Mucosa of descending colon (tissue), 3 donors: ENCODE results near the gene NUMB. TPM values are rescaled to one million over a fixed set of nuclear protein-coding genes. Genes with fewer than 3 reads are reported as not detected.

Experiments used
- ATAC-seq: fragments of 200-7000 bp; cut with Tn5 transposase; one replicate; pipeline ENCODE4 v1.9.1; 2020; ENCODE audit warnings: mild to moderate bottlenecking, moderate library complexity
- DNase-seq, 3 donors: peaks; one replicate each; pipeline ENCODE4 v3.0.0-alpha.2; 2020
- H3K36me3 ChIP-seq: fragments of 200-600 bp; one replicate; pipeline ENCODE4 v1.8.0; 2021; ENCODE audit warnings: low read depth, mild to moderate bottlenecking
- H3K4me1 ChIP-seq: fragments of 200-600 bp; one replicate; pipeline ENCODE4 v1.8.0; 2021; ENCODE audit warnings: low read depth, mild to moderate bottlenecking
- H3K4me3 ChIP-seq: fragments of 200-600 bp; one replicate; pipeline ENCODE4 v1.8.0; 2021; ENCODE audit warnings: mild to moderate bottlenecking
- H3K9me3 ChIP-seq: fragments of 200-600 bp; one replicate; pipeline ENCODE4 v1.8.0; 2021; ENCODE audit warnings: mild to moderate bottlenecking
- CTCF ChIP-seq: fragments of 200-600 bp; IDR thresholded peaks from one replicate; pipeline ENCODE4 v1.8.0; 2022; ENCODE audit warnings: antibody characterized with exemption, mild to moderate bottlenecking
- intact Hi-C, 2 donors: fragments of 100-400 bp; cut with DNase I in 1 of 2; cut with micrococcal nuclease in 1 of 2; formaldehyde crosslinking; loops; one replicate each; pipeline versions ENCODE4 v1.11.0 to v1.11.1; 2022; cut with DNase I, micrococcal nuclease
- total RNA-seq, 3 donors: library from RNA; stranded (reverse); fragmentation: NEBNext Ultra II Directional in 2 of 3; extraction: Animal tissue kit (Norgen Biotek cat#: 25700) in 2 of 3; gene quantifications; one replicate each; pipeline versions ENCODE4 v1.2.1 to v1.2.4, GENCODE V29; 2021 to 2023
- donor health status: DM: no; HTN: no; CAD: no; lungs with moderate emphysema.
- donor health status: DM: no; HTN: no; CAD: no.
- donor health status: DM: no; HTN: yes; CAD: no.

Gene NUMB
- total RNA-seq, 3 donors from 2014 or later: 98.5 to 115 (median 112) TPM

DNA sequence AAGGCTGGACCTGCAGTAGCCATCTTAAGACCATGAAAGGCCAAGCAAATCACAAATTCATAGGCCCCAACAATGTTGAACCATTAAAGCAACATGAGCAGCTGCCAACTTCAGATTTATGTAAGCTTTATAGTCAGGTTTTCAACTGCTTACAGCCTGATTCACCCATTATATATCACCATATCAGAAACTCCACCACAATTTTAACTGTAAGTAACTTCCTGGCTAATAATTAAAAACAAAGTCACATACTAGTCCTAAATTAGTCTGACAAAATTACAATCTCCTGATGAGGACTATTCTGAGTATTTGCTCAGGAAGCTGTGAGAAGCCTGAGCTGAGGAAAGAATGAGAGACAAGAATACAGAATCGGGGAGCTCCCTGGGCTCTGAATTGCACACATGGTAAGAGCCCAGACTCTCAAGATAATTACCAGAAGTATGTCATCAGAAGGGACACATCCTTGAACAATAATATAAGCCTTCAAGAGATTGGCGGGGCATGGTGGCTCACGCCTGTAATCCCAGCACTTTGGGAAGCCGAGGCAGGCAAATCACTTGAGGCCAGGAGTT lies 55.1 kb downstream of the NUMB start:
- DNase-seq (no peak), ATAC-seq (no peak)
- no peaks in the 10 kb centered on the region for H3K36me3 ChIP-seq
- H3K4me1 ChIP-seq: no peaks in the 10 kb centered on the region
- TF ChIP-seq CTCF: no peak
- intact Hi-C loops: no loop called here
- no peaks in the 10 kb centered on the region for H3K9me3 ChIP-seq
- no peak overlapping the region for H3K4me3 ChIP-seq

- TF ChIP-seq CTCF: no peak
- Histone ChIP-seq H3K4me3 (no peak overlapping the region), H3K4me1 (no peaks in the 10 kb centered on the region), H3K9me3 (no peaks in the 10 kb centered on the region), H3K36me3 (no peaks in the 10 kb centered on the region)
- DNase-seq (no peak), ATAC-seq (no peak)
- intact Hi-C loops: no loop called here
Observed at GRCh38 chr14:73402579-73402978, 55.8 kb downstream of the NUMB start.

DNA sequence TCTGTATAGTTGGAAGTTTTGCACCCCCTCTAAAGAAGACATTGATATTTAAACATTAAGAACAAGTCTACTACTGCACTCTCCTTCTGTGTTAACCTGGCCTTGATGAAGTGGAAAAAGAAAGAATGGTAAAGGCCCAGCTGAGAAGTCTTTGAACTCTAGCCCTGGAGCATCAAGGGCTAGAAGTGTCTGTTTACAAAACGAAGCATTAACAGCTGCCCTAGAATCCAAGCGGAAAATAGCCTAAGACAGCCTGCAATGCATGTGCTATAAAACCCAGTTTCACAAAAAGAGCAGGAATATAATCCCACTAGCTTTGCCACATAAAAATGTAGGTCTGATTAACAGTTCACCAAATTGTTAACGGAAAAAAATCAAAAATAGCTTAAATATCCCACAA lies 60.5 kb downstream of the NUMB start:
- Histone ChIP-seq H3K4me3 (no peak overlapping the region), H3K4me1 (no peaks in the 10 kb centered on the region), H3K36me3 (no peaks in the 10 kb centered on the region), H3K9me3 (no peaks in the 10 kb centered on the region)
- no peak for TF ChIP-seq CTCF
- DNase-seq: no peak
- intact Hi-C loops: no loop called here
- ATAC-seq: no peak

GRCh38 chr14:73394317-73394716 lies 64.0 kb downstream of the NUMB start:
- no peaks in the 10 kb centered on the region for H3K9me3 ChIP-seq
- TF ChIP-seq CTCF: no peak
- intact Hi-C loops: no loop called here
- DNase-seq: no peak
- no peak for ATAC-seq
- H3K4me3 ChIP-seq: no peak overlapping the region
- no peaks in the 10 kb centered on the region for H3K36me3 ChIP-seq
- H3K4me1 ChIP-seq: no peaks in the 10 kb centered on the region

- ATAC-seq: no peak
- no peak for DNase-seq
- Histone ChIP-seq H3K36me3 (no peaks in the 10 kb centered on the region), H3K4me1 (no peaks in the 10 kb centered on the region), H3K9me3 (no peaks in the 10 kb centered on the region), H3K4me3 (no peak overlapping the region)
- no peak for TF ChIP-seq CTCF
- intact Hi-C loops: no loop called here
Observed at GRCh38 chr14:73393375-73393774, 65.0 kb downstream of the NUMB start.
